Upper lobe of right lung (tissue), 1 donor: ENCODE results near the gene RORC. TPM values are rescaled to one million over a fixed set of nuclear protein-coding genes. Genes with fewer than 3 reads are reported as not detected.

Source experiments
- ATAC-seq: fragments of 200-7000 bp; cut with Tn5 transposase; one replicate; pipeline ENCODE4 v1.9.1; 2020; ENCODE audit warnings: mild to moderate bottlenecking, moderate library complexity
- DNase-seq: peaks from one replicate; pipeline ENCODE4 v3.0.0-alpha.2; 2020
- H3K27ac ChIP-seq: fragments of 200-600 bp; one replicate; pipeline ENCODE4 v1.8.0; 2022
- H3K27me3 ChIP-seq: fragments of 200-600 bp; one replicate; pipeline ENCODE4 v1.8.0; 2022; ENCODE audit warnings: mild to moderate bottlenecking
- H3K36me3 ChIP-seq: fragments of 200-600 bp; one replicate; pipeline ENCODE4 v1.8.0; 2022
- H3K4me1 ChIP-seq: fragments of 200-600 bp; one replicate; pipeline ENCODE4 v1.8.0; 2022
- H3K4me3 ChIP-seq: fragments of 200-600 bp; one replicate; pipeline ENCODE4 v1.8.0; 2022; ENCODE audit warnings: mild to moderate bottlenecking
- H3K9me3 ChIP-seq: fragments of 200-600 bp; one replicate; pipeline ENCODE4 v1.8.0; 2022
- CTCF ChIP-seq: fragments of 200-600 bp; IDR thresholded peaks from one replicate; pipeline ENCODE4 v1.8.0; 2022; ENCODE audit warnings: antibody characterized with exemption
- intact Hi-C: fragments of 100-400 bp; cut with DNase I; formaldehyde crosslinking; loops from one replicate; pipeline ENCODE4 v1.11.0; 2022
- total RNA-seq: library from RNA; stranded (reverse); fragmentation: NEBNext Ultra II Directional; extraction: Animal tissue kit (Norgen Biotek cat#: 25700); gene quantifications from one replicate; pipeline ENCODE4 v1.2.1, GENCODE V29; 2021
- donor health status: DM: no; HTN: yes; CAD: no; lungs with severe emphysema.

Gene RORC
- total RNA-seq, 1 donor from 2014 or later = 16.4 TPM

GRCh38 chr1:151831256-151831591, 378 bp downstream of the RORC start:
- peak overlapping the region; percentile 63 for H3K27ac ChIP-seq
- peaks cover 23% of the 10 kb centered on the region for H3K4me1 ChIP-seq
- H3K9me3 ChIP-seq = no peaks in the 10 kb centered on the region
- no peaks in the 10 kb centered on the region for H3K36me3 ChIP-seq
- no peak for DNase-seq
- no peak for ATAC-seq
- peak overlapping the region; percentile 54 for H3K4me3 ChIP-seq
- intact Hi-C loops = no loop called here
- TF ChIP-seq CTCF = no peak
- H3K27me3 ChIP-seq = no peaks in the 10 kb centered on the region

DNA sequence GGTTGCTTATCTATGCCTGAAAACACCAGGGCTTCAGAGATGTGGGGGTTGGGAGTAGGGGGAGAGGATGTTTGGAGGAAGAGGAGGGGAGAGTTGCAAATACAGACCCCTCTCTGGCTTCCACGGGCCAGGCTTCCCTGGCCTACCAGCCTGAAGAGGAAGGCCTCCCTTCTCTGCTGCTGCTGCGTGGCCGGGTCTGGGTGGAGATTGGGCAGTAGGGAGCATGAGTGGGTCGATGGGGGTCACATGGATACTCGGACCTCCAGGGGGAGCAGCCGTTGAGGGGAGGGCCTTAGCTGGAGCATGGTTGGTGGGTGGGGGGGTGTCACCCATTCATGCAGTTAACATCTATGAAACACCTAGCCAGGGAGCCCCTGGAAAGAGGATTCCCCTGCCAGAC, 1.5 kb downstream of the RORC start:
- TF ChIP-seq CTCF = no peak
- Histone ChIP-seq H3K27me3 (no peaks in the 10 kb centered on the region), H3K27ac (no peak overlapping the region), H3K36me3 (peaks cover 5% of the 10 kb centered on the region), H3K4me3 (no peak overlapping the region), H3K4me1 (peaks cover 23% of the 10 kb centered on the region), H3K9me3 (no peaks in the 10 kb centered on the region)
- no peak for ATAC-seq
- DNase-seq = no peak
- intact Hi-C loops = no loop called here

- no peak for ATAC-seq
- Histone ChIP-seq H3K36me3 (peaks cover 5% of the 10 kb centered on the region), H3K4me1 (peaks cover 23% of the 10 kb centered on the region), H3K27ac (no peak overlapping the region), H3K9me3 (no peaks in the 10 kb centered on the region), H3K4me3 (no peak overlapping the region), H3K27me3 (no peaks in the 10 kb centered on the region)
- no peak for TF ChIP-seq CTCF
- DNase-seq = no peak
- intact Hi-C loops = no loop called here
Observed at GRCh38 chr1:151829352-151830046, 2.1 kb downstream of the RORC start.

GRCh38 chr1:151828921-151829320, 2.7 kb downstream of the RORC start:
- Histone ChIP-seq H3K27me3 (no peaks in the 10 kb centered on the region), H3K27ac (no peak overlapping the region), H3K4me1 (peaks cover 23% of the 10 kb centered on the region), H3K4me3 (no peak overlapping the region), H3K9me3 (no peaks in the 10 kb centered on the region), H3K36me3 (peaks cover 5% of the 10 kb centered on the region)
- intact Hi-C loops = no loop called here
- TF ChIP-seq CTCF = no peak
- ATAC-seq = no peak
- no peak for DNase-seq

DNA sequence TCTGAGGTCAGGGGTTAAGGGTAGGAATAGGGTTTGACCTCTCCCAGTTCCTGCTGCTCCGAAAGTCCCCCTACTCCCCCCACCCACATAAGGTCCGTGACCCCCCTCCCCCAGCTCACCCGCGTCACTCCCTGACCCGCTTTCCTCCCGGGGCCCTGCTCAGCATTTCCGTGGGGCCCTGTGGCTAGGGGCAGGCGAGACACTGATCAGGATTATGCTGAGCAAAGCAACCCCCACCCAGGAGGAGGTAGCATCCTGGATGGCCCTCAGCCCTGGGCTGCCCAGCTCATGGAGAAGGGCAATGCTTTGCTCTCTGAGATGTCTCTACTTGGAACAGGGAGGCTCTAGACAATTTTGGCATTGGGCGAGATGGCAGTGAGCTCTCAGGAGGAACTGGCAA, 3.7 kb downstream of the RORC start:
- DNase-seq = no peak
- Histone ChIP-seq H3K9me3 (no peaks in the 10 kb centered on the region), H3K27ac (no peak overlapping the region), H3K4me3 (no peak overlapping the region), H3K27me3 (no peaks in the 10 kb centered on the region), H3K4me1 (peaks cover 23% of the 10 kb centered on the region), H3K36me3 (peaks cover 5% of the 10 kb centered on the region)
- ATAC-seq = no peak
- intact Hi-C loops = no loop called here
- no peak for TF ChIP-seq CTCF
